ENCODE results near the gene TIMP2.
A peak's percentile ranks its signal among the peaks of the same experiment; 100 is the strongest.
"Not testable (repeated sequence)": the region's sequence is repeated elsewhere in the genome, so short reads cannot be mapped to it uniquely, and the experiment has no call there.

Gene TIMP2

GRCh38 chr17:78886954-78887353, 38.2 kb downstream of the TIMP2 start:
- DNase-seq, result no peak

GRCh38 chr17:78885956-78886355, 39.2 kb downstream of the TIMP2 start:
- DNase-seq, result no peak

- DNase-seq, result no peak
Observed at GRCh38 chr17:78884876-78885667, 40.1 kb downstream of the TIMP2 start.

GRCh38 chr17:78884148-78884825, 40.9 kb downstream of the TIMP2 start:
- peak; percentile 75 for DNase-seq

- peak; percentile 88 for DNase-seq
Observed at GRCh38 chr17:78883533-78884131, 41.6 kb downstream of the TIMP2 start.

- no peak for DNase-seq
Observed at GRCh38 chr17:78883089-78883532, 42.1 kb downstream of the TIMP2 start.

- DNase-seq, result no peak
Observed at GRCh38 chr17:78882540-78883088, 42.6 kb downstream of the TIMP2 start.

GRCh38 chr17:78879635-78880186, 45.5 kb downstream of the TIMP2 start:
- DNase-seq, result no peak

- DNase-seq, result no peak
Observed at GRCh38 chr17:78878871-78879527, 46.2 kb downstream of the TIMP2 start.

GRCh38 chr17:78878261-78878660, 46.9 kb downstream of the TIMP2 start:
- DNase-seq, result no peak

- DNase-seq, result not testable (repeated sequence)
Observed at GRCh38 chr17:78876954-78877517, 48.2 kb downstream of the TIMP2 start.

GRCh38 chr17:78876094-78876597, 49.0 kb downstream of the TIMP2 start:
- DNase-seq, result no peak

GRCh38 chr17:78875363-78876093, 49.7 kb downstream of the TIMP2 start:
- DNase-seq, result no peak

GRCh38 chr17:78873519-78874340, 51.5 kb downstream of the TIMP2 start:
- peak; percentile 63 for DNase-seq

- no peak for DNase-seq
Observed at GRCh38 chr17:78872486-78872885, 52.7 kb downstream of the TIMP2 start.

GRCh38 chr17:78870621-78871020, 54.6 kb downstream of the TIMP2 start:
- DNase-seq, result no peak

GRCh38 chr17:78868391-78868790, 56.8 kb downstream of the TIMP2 start:
- DNase-seq, result no peak

- DNase-seq, result not testable (repeated sequence)
Observed at GRCh38 chr17:78867046-78867445, 58.1 kb downstream of the TIMP2 start.

GRCh38 chr17:78865682-78866390, 59.4 kb downstream of the TIMP2 start:
- peak; percentile 93 for DNase-seq

GRCh38 chr17:78864117-78864516, 61.1 kb downstream of the TIMP2 start:
- DNase-seq, result no peak
